ENCODE measurements around the gene DZIP1. TPM values are rescaled to one million over a fixed set of nuclear protein-coding genes. Genes with fewer than 3 reads are reported as not detected.

Gene DZIP1
- total and polyA plus RNA-seq, 2 of the 13 experiments (the other 11 are each of a cell fraction or from before 2014, with no cell fraction given), result 11.0 to 36.7 TPM

- Histone ChIP-seq H3K79me2 (ENCODE audit: insufficient read depth, low read length) (peaks cover 10% of the 10 kb centered on the region), H2AFZ (ENCODE audit: low read length) (no peak overlapping the region), H3K4me1 (ENCODE audit: insufficient read depth, low read length) (peaks cover 19% of the 10 kb centered on the region), H3K27ac (ENCODE audit: extremely low read length, insufficient read depth, low read length) (peak overlapping the region; percentile 64), H3K36me3 (replicated peaks in 1 of 2; ENCODE audit: control insufficient read depth in 1 of 2, insufficient read depth in 2 of 2, low read length in 2 of 2) (peaks cover 2 to 6% of the 10 kb centered on the region in 2 experiments; a peak in 2 of 5 replicates), H4K20me1 (ENCODE audit: insufficient read depth, low read length) (no peaks in the 10 kb centered on the region), H3K4me3 (replicated peaks in 1 of 3; ENCODE audit: insufficient read depth in 1 of 3, low read depth in 2 of 3, low read length in 3 of 3) (peak overlapping the region; percentile 69 to 73 (median 72)), H3K9ac (ENCODE audit: insufficient read depth, low read depth, low read length) (peak overlapping the region; percentile 53), H3K9me3 (ENCODE audit: low read length) (no peaks in the 10 kb centered on the region), H3K27me3 (ENCODE audit: control insufficient read depth in 1 of 2, insufficient read depth in 2 of 2, low read length in 2 of 2) (no peaks in the 10 kb centered on the region), H3K4me2 (ENCODE audit: low read depth, low read length) (peak overlapping the region; percentile 91)
- FAIRE-seq, result no peak
- peak; percentile 80 for ATAC-seq
- intact Hi-C loops (cut with micrococcal nuclease; ENCODE audit: unreplicated experiment) (loop anchor here (5.0 kb wide), 1 partner anchor 33 kb away; the partner anchor contains the start of gene DNAJC3), in situ Hi-C loops (cut with HindIII; ENCODE audit: extremely low pct_ligation_motif_present, low pct_unique_long_range_greater_than_20kb) (no loop called here)
- ChIA-PET POLR2A (interaction anchor here (1.4 to 3.0 kb wide), 2 partner anchors 12 to 32 kb away, joined by 4 to 14 read pairs; partner anchors contain the start of gene DNAJC3), CTCF (ENCODE audit: low intra/inter-chr PET ratio, low total read pairs) (no interaction called here)
- 0% methylated on average over 21 of the region's 62 CpGs for WGBS (ENCODE audit: low lambda C conversion rate)
- BruUV-seq (replicated peaks), result no TSS peak
- peak; percentile 2 for DNase-seq (ENCODE audit: low spot score)
- TF ChIP-seq ZNF615 (CRISPR knock-in tag; IDR thresholded peaks at IDR 0.05; ENCODE audit: borderline replicate concordance) (no peak), HIC2 (CRISPR knock-in tag; IDR thresholded peaks at IDR 0.05; ENCODE audit: low read depth) (no peak), NKX3-1 (CRISPR knock-in tag; IDR thresholded peaks at IDR 0.05) (no peak), SRSF9 (IDR thresholded peaks at IDR 0.05; ENCODE audit: borderline replicate concordance, insufficient read depth, low read depth, low read length, poor library complexity, severe bottlenecking) (no peak), SIN3A (IDR thresholded peaks at IDR 0.05; ENCODE audit: borderline replicate concordance, low read depth, low read length) (no peak), ZFP62 (CRISPR knock-in tag; IDR thresholded peaks at IDR 0.05) (no peak), ZNF557 (CRISPR knock-in tag; IDR thresholded peaks at IDR 0.05) (no peak), ZNF580 (CRISPR knock-in tag; IDR thresholded peaks at IDR 0.05; ENCODE audit: borderline replicate concordance, low read depth) (no peak), HOXA9 (CRISPR knock-in tag; IDR thresholded peaks at IDR 0.05; ENCODE audit: borderline replicate concordance) (no peak), KAT2B (IDR thresholded peaks at IDR 0.05; ENCODE audit: borderline replicate concordance, low read depth, low read length) (no peak), ZBTB2 (CRISPR knock-in tag; IDR thresholded peaks at IDR 0.05; ENCODE audit: low read depth) (0 out of 2 replicates have a peak, but pooled peaks have one; percentile 21), KDM6A (CRISPR knock-in tag; IDR thresholded peaks at IDR 0.05; ENCODE audit: low read depth) (no peak), ZNF879 (CRISPR knock-in tag; IDR thresholded peaks at IDR 0.05) (no peak), PAX8 (CRISPR knock-in tag; IDR thresholded peaks at IDR 0.05; ENCODE audit: borderline replicate concordance) (no peak)
- TF ChIP-seq, protein P1, sequence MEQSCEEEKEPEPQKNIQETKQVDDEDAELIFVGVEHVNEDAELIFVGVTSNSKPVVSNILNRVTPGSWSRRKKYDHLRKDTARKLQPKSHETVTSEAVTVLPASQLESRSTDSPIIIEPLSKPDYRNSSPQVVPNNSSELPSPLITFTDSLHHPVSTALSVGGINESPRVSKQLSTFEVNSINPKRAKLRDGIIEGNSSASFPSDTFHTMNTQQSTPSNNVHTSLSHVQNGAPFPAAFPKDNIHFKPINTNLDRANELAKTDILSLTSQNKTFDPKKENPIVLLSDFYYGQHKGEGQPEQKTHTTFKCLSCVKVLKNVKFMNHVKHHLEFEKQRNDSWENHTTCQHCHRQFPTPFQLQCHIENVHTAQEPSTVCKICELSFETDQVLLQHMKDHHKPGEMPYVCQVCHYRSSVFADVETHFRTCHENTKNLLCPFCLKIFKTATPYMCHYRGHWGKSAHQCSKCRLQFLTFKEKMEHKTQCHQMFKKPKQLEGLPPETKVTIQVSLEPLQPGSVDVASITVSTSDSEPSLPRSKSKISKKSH (CRISPR knock-in tag; IDR thresholded peaks at IDR 0.05; ENCODE audit: borderline replicate concordance), result no peak; the same call in 1 of the 2 replicates
Observed at GRCh38 chr13:95643936-95644598, 439 bp downstream of the DZIP1 start.

Measured in HepG2 (cell line).